Retinal pigment epithelial cell (primary cell): ENCODE measurements around the gene FRMD3.

Source experiments
- DNase-seq: peaks from one replicate; pipeline ENCODE4 v3.0.0-alpha.2; 2010; ENCODE audit warnings: low read depth
- H3K4me3 ChIP-seq: 2 replicates; pipeline ENCODE4 v1.5.1; 2011; ENCODE audit warnings: mild to moderate bottlenecking, low read length, control low read depth, moderate library complexity
- TF ChIP-seq, protein P1 (sequence below): conservative IDR thresholded peaks from 2 replicates; pipeline ENCODE4 v1.5.1; 2011; ENCODE audit warnings: low read depth, low read length, control low read depth, inconsistent platforms

The FRMD3 gene

DNA sequence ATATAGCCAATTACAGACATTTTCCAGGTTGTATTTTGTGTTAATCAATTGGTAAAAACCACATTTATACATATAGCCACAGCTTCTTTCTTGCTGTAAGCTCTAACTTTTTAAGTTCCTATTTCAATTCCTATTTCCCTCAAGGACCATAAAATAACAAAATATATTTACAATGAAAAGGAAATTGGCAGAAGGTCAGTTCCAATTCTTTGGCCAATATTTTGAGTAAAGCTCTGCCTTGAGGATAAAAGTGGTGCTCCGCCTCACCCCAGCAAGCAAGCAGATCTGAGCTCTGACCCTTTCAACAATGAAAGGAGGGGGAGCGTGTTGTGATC is 271.9 kb downstream of the FRMD3 start:
- TF ChIP-seq, protein P1, sequence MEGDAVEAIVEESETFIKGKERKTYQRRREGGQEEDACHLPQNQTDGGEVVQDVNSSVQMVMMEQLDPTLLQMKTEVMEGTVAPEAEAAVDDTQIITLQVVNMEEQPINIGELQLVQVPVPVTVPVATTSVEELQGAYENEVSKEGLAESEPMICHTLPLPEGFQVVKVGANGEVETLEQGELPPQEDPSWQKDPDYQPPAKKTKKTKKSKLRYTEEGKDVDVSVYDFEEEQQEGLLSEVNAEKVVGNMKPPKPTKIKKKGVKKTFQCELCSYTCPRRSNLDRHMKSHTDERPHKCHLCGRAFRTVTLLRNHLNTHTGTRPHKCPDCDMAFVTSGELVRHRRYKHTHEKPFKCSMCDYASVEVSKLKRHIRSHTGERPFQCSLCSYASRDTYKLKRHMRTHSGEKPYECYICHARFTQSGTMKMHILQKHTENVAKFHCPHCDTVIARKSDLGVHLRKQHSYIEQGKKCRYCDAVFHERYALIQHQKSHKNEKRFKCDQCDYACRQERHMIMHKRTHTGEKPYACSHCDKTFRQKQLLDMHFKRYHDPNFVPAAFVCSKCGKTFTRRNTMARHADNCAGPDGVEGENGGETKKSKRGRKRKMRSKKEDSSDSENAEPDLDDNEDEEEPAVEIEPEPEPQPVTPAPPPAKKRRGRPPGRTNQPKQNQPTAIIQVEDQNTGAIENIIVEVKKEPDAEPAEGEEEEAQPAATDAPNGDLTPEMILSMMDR: no peak
- DNase-seq: no peak
- H3K4me3 ChIP-seq: no peak overlapping the region

DNA sequence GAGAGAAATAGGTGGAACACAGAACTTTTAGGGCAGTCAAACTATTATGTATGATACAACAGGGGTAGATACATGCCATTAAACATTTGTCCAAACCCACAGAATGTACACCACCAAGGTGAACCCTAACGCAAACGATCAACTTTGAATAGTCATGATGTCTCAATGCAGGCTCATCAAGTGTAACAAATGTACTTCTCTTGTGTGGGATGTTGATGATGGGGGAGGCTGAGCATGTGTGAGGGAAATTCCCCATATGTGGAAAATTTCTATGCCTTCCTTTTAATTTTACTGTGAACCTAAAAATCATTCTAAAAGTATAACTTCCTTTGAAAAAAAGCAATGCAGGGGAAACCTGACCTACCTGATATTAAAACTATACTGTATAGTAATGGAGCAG is 273.9 kb downstream of the FRMD3 start:
- TF ChIP-seq, protein P1: no peak
- no peak overlapping the region for H3K4me3 ChIP-seq
- no peak for DNase-seq

DNA sequence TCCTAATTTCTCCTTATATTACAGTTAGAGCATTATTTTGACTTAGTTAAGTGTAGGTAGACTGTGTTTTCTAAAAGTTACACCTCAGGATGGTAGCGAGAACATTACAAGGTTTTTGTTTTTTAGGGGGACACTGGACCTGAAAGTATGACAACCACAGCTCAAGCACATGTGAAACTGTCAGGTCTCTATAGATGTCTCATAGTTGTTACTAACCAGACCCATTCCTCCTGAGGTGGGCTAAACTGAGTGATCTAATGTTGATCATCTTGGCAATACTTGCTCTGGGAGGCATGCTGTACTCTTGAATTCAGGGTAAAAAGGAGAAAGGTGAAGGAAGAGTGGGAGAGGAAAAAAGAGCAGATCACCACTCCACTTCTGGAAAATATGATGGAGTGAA is 278.6 kb downstream of the FRMD3 start:
- TF ChIP-seq, protein P1: no peak
- no peak for DNase-seq
- no peak overlapping the region for H3K4me3 ChIP-seq

DNA sequence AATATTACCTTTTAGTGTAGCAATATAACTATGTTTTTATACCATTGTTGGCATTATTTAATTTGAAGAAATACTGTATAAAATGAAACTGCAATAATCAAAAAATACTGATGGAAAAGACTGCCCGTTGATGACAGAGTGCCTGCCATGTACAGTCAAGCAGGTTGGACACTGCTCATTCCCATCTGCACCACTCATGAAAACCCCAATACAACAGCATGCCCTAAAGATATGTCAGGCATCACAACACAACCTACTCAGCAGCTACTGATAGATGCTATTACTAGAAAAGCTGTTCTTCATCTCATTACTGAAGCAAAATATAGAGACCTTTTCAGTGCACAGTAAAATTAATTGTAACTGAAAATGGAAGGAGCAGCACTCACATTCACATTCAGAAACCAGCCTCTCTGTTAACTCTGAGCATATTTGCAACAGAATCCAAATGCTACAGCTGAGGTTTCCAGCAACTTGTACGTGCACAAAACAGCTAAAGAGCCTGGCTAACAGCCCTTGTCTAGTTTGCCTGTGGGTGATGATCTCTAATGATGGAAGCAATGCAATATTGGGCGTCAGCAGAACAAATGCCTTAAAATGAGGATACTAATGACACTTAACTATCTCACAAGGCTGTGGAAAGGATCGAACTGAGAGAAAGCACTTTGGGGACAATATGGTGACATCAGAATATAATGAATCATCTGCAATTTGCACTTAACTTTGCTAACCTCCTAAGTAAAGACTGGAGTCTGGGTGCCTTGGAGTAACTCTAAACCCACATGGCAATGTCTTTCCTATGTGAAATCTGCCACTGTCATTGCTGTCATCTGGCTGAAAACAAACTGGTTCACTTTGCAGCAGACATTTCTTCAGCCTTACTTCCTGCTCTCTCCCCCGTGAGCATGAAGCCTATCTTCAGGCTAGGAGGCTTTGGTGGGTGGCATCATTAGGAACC is 280.0 kb downstream of the FRMD3 start:
- TF ChIP-seq, protein P1: no peak
- H3K4me3 ChIP-seq: no peak overlapping the region
- DNase-seq: no peak

DNA sequence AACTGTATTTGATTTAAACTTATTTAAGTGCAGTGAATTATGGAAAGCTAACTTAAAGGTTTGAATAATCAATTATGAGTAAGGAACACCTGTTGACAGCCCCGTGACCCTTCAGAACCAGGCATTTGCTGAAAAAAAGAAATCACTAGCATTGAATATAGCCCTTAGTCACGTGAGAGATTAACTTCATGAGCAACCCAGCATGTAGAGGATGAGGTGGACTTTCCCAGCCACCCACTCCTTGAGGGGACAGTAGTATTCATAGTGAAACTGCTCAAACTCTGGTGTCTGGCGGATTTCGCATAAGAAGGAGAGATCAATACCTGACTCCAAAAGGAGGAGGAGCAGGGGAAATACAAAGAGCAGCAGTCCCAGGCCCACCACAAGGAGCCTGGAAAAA is 290.5 kb downstream of the FRMD3 start:
- DNase-seq: no peak
- H3K4me3 ChIP-seq: no peak overlapping the region
- TF ChIP-seq, protein P1: no peak

DNA sequence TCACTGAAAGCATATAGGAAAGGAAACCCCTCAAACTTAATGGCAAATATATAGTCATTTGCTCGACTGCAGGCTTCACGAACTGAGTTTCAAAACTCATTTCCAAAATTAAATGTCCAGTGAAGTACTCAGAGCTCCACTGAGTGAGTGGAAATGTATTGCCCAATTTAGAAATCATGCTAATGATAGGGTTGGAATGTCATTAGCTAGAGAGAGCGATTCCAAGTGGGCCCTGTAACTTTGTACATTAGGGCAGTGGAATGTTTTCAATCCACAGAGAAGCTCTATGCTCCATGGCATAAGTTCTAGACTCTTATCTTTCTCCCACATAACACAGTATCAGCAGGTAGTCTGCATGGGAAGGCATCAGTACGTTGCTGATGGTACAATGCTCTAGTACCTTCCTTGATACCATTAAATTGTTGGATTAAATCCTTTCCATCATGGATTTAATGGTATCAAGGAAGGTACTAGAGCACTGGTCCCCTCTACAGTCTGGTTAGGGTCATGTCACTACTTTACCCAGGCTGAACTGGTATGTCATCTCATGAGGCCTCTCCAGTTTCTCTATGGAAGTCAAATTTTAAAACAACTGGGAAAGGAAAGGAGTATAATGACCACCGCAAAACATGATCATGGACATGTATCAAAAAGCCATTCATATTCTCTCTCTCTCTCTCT is 292.1 kb downstream of the FRMD3 start:
- no peak for DNase-seq
- no peak overlapping the region for H3K4me3 ChIP-seq
- TF ChIP-seq, protein P1: no peak
